Neural cell (in vitro differentiated cells): ENCODE measurements around the gene EHBP1. TPM values are rescaled to one million over a fixed set of nuclear protein-coding genes. Genes with fewer than 3 reads are reported as not detected.

Experiments
- H2AFZ ChIP-seq: fragments of 200-600, 300-800 bp; sonication (generic), shearing (Covaris generic); 2 replicates; pipeline ENCODE4 v1.6.0; 2014; ENCODE audit warnings: low read depth, mild to moderate bottlenecking, antibody characterized with exemption, low read length, moderate library complexity
- H3F3A ChIP-seq: fragments of 200-600 bp; shearing (Covaris generic); 2 replicates; pipeline ENCODE4 v1.6.1; 2016; ENCODE audit warnings: mild to moderate bottlenecking, moderate library complexity, mixed read lengths, antibody characterized with exemption, low read length; ENCODE audit not compliant: insufficient read depth, poor library complexity, severe bottlenecking
- H3K27ac ChIP-seq: fragments of 200-600, 300-800 bp; sonication (generic), shearing (Covaris generic); 2 replicates; pipeline ENCODE4 v1.5.1; 2014; ENCODE audit warnings: mild to moderate bottlenecking, low read length, moderate library complexity
- H3K27me3 ChIP-seq: fragments of 300-800, 200-600 bp; sonication (generic), shearing (Covaris generic); 2 replicates; pipeline ENCODE4 v1.6.0; 2014; ENCODE audit warnings: mild to moderate bottlenecking, low read depth, low read length, moderate library complexity; ENCODE audit not compliant: insufficient read depth
- H3K36me3 ChIP-seq: fragments of 300-800, 200-600 bp; sonication (generic), shearing (Covaris generic); 2 replicates; pipeline ENCODE4 v1.5.1; 2014; ENCODE audit warnings: mild to moderate bottlenecking, antibody characterized with exemption, low read length, moderate library complexity; ENCODE audit not compliant: insufficient read depth
- H3K4me2 ChIP-seq: fragments of 300-800, 200-600 bp; sonication (generic), shearing (Covaris generic); 2 replicates; pipeline ENCODE4 v1.6.0; 2014; ENCODE audit warnings: mild to moderate bottlenecking, low read length
- H3K4me3 ChIP-seq: fragments of 300-800, 200-600 bp; sonication (generic), shearing (Covaris generic); 2 replicates; pipeline ENCODE4 v1.5.1; 2014; ENCODE audit warnings: mild to moderate bottlenecking, low read length, moderate library complexity
- H3K79me2 ChIP-seq: fragments of 200-600 bp; shearing (Covaris generic); replicated peaks from 2 replicates; pipeline ENCODE4 v1.6.0; 2014; ENCODE audit warnings: mild to moderate bottlenecking, low read length, moderate library complexity; ENCODE audit not compliant: insufficient read depth
- H3K9ac ChIP-seq: fragments of 300-800, 200-600 bp; sonication (generic), shearing (Covaris generic); 2 replicates; pipeline ENCODE4 v1.6.1; 2016; ENCODE audit warnings: mild to moderate bottlenecking, low read length, mixed read lengths
- H3K9me2 ChIP-seq: fragments of 200-600 bp; shearing (Covaris generic); 2 replicates; pipeline ENCODE4 v1.6.1; 2016; ENCODE audit warnings: mild to moderate bottlenecking, low read length, mixed read lengths; ENCODE audit not compliant: insufficient read depth
- H3K9me3 ChIP-seq: fragments of 200-600, 300-800 bp; sonication (generic), shearing (Covaris generic); 2 replicates; pipeline ENCODE4 v1.6.1; 2016; ENCODE audit warnings: mild to moderate bottlenecking, mixed run types, low read length, moderate library complexity, mixed read lengths
- H4K20me1 ChIP-seq: fragments of 200-600 bp; shearing (Covaris generic); 2 replicates; pipeline ENCODE4 v1.6.1; 2016; ENCODE audit warnings: mild to moderate bottlenecking, mixed run types; ENCODE audit not compliant: insufficient read depth
- CTCF ChIP-seq: fragments of 450-650 bp; IDR thresholded peaks from 2 replicates; pipeline ENCODE4 v1.5.1; 2014; ENCODE audit warnings: antibody characterized with exemption, mild to moderate bottlenecking, moderate library complexity; ENCODE audit not compliant: poor library complexity, severe bottlenecking
- EP300 ChIP-seq: fragments of 450-650 bp; conservative IDR thresholded peaks from 2 replicates; pipeline ENCODE4 v1.6.1; 2014; ENCODE audit warnings: antibody characterized with exemption, mild to moderate bottlenecking, moderate library complexity; ENCODE audit not compliant: poor library complexity, severe bottlenecking
- EZH2 ChIP-seq: fragments of 200-600, 300-800 bp; shearing (Covaris generic), sonication (generic); IDR thresholded peaks from 2 replicates; pipeline ENCODE4 v1.6.1; 2014; ENCODE audit warnings: antibody characterized with exemption, low read length, borderline replicate concordance, mild to moderate bottlenecking; ENCODE audit not compliant: insufficient read depth, poor library complexity, severe bottlenecking
- MXI1 ChIP-seq: fragments of 450-650 bp; conservative IDR thresholded peaks from 2 replicates; pipeline ENCODE4 v1.6.1; 2014; ENCODE audit warnings: antibody characterized with exemption, mild to moderate bottlenecking; ENCODE audit not compliant: poor library complexity, severe bottlenecking
- POLR2AphosphoS5 ChIP-seq: IDR thresholded peaks from 2 replicates; pipeline ENCODE4 v1.6.1; 2012
- RAD21 ChIP-seq: fragments of 450-650 bp; conservative IDR thresholded peaks from 2 replicates; pipeline ENCODE4 v1.6.1; 2014; ENCODE audit warnings: antibody characterized with exemption, mild to moderate bottlenecking, moderate library complexity
- REST ChIP-seq: IDR thresholded peaks from 2 replicates; pipeline ENCODE4 v1.6.1; 2012; ENCODE audit warnings: borderline replicate concordance
- SMC3 ChIP-seq: fragments of 450-650 bp; conservative IDR thresholded peaks from 2 replicates; pipeline ENCODE4 v1.6.1; 2014; ENCODE audit warnings: antibody characterized with exemption, mild to moderate bottlenecking, moderate library complexity; ENCODE audit not compliant: poor library complexity
- TAF1 ChIP-seq: IDR thresholded peaks from 2 replicates; pipeline ENCODE4 v1.6.1; 2012; ENCODE audit warnings: low read depth
- polyA plus RNA-seq: library from polyadenylated mRNA; depleted of rRNA; stranded (reverse); fragments of >200 nt; gene quantifications from 2 replicates; pipeline ENCODE4 v1.2.3, GENCODE V29; 2014

The EHBP1 gene
- polyA plus RNA-seq, 1 donor from 2014 or later: 52.6 TPM

- Histone ChIP-seq H3K27ac (no peak overlapping the region), H3K9ac (no peak overlapping the region), H3F3A (no peaks in the 10 kb centered on the region), H3K79me2 (no peaks in the 10 kb centered on the region), H3K36me3 (peaks cover 4% of the 10 kb centered on the region), H3K9me3 (peaks cover 6% of the 10 kb centered on the region), H2AFZ (no peak overlapping the region), H3K4me2 (no peak overlapping the region), H4K20me1 (no peaks in the 10 kb centered on the region), H3K4me3 (no peak overlapping the region), H3K9me2 (no peaks in the 10 kb centered on the region), H3K27me3 (no peaks in the 10 kb centered on the region)
- TF ChIP-seq MXI1 (no peak), EP300 (no peak), TAF1 (no peak), SMC3 (no peak), CTCF (no peak), EZH2 (no peak), RAD21 (no peak), REST (no peak), POLR2AphosphoS5 (no peak)
Observed at GRCh38 chr2:62884086-62884485, 178.6 kb downstream of the EHBP1 start.

GRCh38 chr2:62884514-62884913, 179.0 kb downstream of the EHBP1 start:
- no peak overlapping the region for H2AFZ ChIP-seq
- no peak overlapping the region for H3K9ac ChIP-seq
- no peaks in the 10 kb centered on the region for H3K27me3 ChIP-seq
- H4K20me1 ChIP-seq: no peaks in the 10 kb centered on the region
- peaks cover 4% of the 10 kb centered on the region for H3K36me3 ChIP-seq
- no peak overlapping the region for H3K4me3 ChIP-seq
- TF ChIP-seq REST: no peak
- TF ChIP-seq EP300: no peak
- no peak for TF ChIP-seq EZH2
- no peak for TF ChIP-seq TAF1
- no peak for TF ChIP-seq SMC3
- TF ChIP-seq RAD21: no peak
- no peak for TF ChIP-seq POLR2AphosphoS5
- H3K79me2 ChIP-seq: no peaks in the 10 kb centered on the region
- no peaks in the 10 kb centered on the region for H3K9me2 ChIP-seq
- H3K27ac ChIP-seq: no peak overlapping the region
- H3K4me2 ChIP-seq: no peak overlapping the region
- H3F3A ChIP-seq: no peaks in the 10 kb centered on the region
- peaks cover 6% of the 10 kb centered on the region for H3K9me3 ChIP-seq
